Kidney epithelial cell (primary cell): ENCODE measurements around the gene IQSEC1. TPM values are rescaled to one million over a fixed set of nuclear protein-coding genes. Genes with fewer than 3 reads are reported as not detected.

ENCODE experiments used
- DNase-seq: peaks from one replicate; pipeline ENCODE4 v3.0.0-alpha.2; 2010; ENCODE audit warnings: low read depth
- H3K27me3 ChIP-seq: 2 replicates; pipeline ENCODE4 v1.6.0; 2011; ENCODE audit warnings: low read length; ENCODE audit not compliant: control insufficient read depth, insufficient read depth
- H3K36me3 ChIP-seq: 2 replicates; pipeline ENCODE4 v1.5.1; 2011; ENCODE audit warnings: low read length; ENCODE audit not compliant: control insufficient read depth, insufficient read depth
- H3K4me3 ChIP-seq: 2 replicates; pipeline ENCODE4 v1.5.1; 2011; ENCODE audit warnings: low read depth, mild to moderate bottlenecking, control low read depth, low read length
- total RNA-seq: library from RNA; depleted of rRNA; stranded (reverse); fragments of >200 nt; gene quantifications from 2 replicates; pipeline ENCODE4 v1.2.3, GENCODE V29; 2015
- TF ChIP-seq, protein P1 (sequence below): IDR thresholded peaks from 2 replicates; pipeline ENCODE4 v1.5.1; 2011; ENCODE audit warnings: mild to moderate bottlenecking, moderate library complexity, low read length, control low read depth, inconsistent platforms; ENCODE audit not compliant: insufficient read depth, poor library complexity, severe bottlenecking

IQSEC1 gene
- total RNA-seq, 1 donor from 2014 or later, result 14.9 TPM

DNA sequence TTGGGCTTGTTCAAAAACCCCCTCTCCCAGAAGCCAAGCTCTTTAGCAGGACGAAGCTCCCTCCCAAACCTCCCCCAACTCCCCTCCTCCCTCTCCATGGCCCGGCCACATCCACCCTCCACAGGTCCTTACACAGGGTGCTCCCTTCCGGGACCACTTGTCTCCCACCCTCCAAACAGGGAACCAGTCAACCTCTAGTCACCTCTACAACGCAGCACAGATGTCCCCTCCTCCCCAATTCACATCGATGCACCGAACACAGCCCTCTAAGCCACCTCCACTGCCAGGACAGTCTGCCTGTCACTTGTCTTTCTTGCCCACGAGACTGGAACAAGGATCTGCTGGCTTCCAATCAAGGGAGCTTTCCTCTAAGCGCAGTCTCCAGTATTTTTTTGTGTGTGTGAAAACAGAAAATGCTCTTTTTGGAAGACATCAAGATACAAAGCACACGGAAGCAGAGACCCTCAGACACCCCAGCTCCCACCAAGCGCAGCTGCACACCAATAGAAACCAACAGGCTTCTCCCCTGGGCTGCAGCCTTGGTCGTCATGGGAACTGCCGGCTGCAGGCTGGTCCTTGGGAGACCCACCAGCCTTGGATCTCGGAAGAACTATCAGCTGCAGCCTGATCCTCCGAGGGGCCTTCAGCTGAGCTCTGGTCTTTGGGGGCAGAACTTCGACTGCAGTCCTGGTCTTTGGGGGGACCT is 26.5 kb downstream of the IQSEC1 start:
- H3K27me3 ChIP-seq, result peaks cover 50% of the 10 kb centered on the region
- no peak for DNase-seq

DNA sequence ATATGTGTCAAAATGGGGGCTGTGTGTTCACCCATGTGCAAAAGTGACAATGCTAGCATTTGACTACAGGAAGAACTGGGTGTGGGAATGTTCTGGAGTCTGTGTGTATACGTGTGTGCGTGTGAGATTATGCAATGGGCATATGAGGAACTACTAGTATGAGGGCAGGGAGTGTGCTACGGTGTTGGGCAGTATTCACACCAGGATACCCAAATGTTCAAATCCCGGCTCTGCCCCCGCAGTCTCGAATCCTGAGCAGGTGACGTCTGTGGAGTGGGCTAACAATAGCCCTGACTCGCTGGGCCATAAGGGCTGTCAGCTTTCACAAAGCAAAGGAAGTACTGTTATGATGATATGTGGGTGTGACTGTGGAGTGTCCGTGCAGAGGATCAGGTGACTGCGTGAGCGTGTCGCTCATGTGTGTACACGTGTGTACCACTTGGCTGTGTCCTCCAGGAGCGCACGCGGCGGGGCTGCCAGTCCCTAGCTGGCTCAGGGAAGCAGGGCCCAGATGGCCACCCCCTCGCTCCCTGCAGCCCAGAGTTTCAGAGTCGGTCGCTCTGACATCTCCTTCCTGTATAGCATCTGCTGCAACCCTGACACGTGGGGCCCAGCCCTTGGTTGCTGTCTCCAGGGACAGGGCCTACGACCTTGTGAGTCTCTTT is 27.2 kb downstream of the IQSEC1 start:
- no peaks in the 10 kb centered on the region for H3K36me3 ChIP-seq
- TF ChIP-seq, protein P1, sequence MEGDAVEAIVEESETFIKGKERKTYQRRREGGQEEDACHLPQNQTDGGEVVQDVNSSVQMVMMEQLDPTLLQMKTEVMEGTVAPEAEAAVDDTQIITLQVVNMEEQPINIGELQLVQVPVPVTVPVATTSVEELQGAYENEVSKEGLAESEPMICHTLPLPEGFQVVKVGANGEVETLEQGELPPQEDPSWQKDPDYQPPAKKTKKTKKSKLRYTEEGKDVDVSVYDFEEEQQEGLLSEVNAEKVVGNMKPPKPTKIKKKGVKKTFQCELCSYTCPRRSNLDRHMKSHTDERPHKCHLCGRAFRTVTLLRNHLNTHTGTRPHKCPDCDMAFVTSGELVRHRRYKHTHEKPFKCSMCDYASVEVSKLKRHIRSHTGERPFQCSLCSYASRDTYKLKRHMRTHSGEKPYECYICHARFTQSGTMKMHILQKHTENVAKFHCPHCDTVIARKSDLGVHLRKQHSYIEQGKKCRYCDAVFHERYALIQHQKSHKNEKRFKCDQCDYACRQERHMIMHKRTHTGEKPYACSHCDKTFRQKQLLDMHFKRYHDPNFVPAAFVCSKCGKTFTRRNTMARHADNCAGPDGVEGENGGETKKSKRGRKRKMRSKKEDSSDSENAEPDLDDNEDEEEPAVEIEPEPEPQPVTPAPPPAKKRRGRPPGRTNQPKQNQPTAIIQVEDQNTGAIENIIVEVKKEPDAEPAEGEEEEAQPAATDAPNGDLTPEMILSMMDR, result no peak
- H3K27me3 ChIP-seq, result peaks cover 54% of the 10 kb centered on the region
- no peak overlapping the region for H3K4me3 ChIP-seq
- DNase-seq, result no peak

More for the DNA sequence above, 26.5 kb downstream of the IQSEC1 start:
- Histone ChIP-seq H3K4me3 (no peak overlapping the region), H3K36me3 (no peaks in the 10 kb centered on the region)
- TF ChIP-seq, protein P1, result no peak

DNA sequence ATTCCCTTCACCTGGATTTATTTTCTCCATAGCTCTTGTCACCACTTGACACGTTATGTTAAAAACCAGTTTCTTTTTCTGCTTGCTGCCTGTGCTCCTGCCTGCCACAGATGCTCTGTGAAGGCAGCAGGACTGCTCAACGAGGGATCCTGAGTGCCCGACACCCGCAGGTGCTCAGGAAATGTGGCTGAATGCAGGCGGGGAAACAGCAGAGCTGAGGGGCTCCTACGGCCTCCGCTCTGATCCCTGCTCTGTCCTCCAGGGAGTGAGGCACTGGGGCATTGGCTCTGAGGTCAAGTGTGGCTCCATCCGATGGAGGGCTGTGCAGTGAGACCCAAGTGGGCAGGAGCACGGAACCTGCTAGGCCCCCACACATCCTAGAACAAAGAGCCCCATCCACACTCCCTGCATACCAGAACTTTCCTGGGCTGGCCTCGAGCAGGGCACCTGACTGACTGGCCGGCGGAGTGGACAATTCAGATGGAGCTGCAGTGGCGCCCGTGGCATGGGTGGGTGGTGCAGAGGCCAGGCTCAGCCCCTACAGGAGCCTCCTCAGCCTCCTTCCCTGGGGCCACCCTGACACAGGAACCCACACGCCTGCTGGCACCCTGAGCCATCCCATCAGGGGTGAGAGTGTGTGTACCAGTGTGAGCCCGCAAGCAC is 27.9 kb downstream of the IQSEC1 start:
- no peak overlapping the region for H3K4me3 ChIP-seq
- TF ChIP-seq, protein P1, result no peak
- DNase-seq, result no peak
- H3K36me3 ChIP-seq, result no peaks in the 10 kb centered on the region
- H3K27me3 ChIP-seq, result peaks cover 58% of the 10 kb centered on the region

DNA sequence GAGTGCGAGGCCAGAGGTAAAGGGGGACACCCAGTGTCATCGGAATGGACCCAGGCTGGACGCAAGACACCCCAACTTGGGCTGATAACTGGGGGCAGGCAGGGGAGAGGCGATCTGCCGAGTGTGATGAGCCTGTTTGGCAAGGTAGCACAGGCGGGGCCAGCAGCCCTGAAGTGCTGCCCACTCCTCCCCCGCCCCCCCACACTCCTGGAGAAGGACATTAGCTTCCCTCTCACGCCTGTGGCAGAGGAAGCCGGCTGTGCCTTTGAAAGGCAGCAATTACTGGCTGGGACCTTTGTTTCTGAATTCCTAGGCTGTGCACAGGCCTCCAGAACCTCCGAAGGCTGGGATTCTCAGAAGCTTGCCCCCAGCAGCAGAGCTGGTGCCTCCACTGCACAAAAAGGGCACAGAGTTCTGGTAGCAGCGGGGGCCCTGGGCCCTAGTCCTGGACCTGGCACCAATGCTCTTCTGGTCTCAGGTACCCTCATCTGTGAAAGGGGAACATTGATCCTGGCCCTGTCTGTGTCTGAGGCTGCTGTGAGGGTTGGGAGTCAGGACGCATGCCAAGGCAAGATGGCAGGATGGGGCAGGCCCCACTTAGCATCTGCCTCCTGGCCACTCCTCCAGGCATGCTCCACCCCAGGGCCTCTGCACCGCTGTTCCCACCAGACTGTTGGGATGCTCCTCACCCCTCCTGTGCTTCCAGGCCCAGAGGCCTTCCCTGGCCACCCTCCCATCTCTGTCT is 28.6 kb downstream of the IQSEC1 start:
- TF ChIP-seq, protein P1, result no peak
- DNase-seq, result no peak
- Histone ChIP-seq H3K27me3 (peaks cover 65% of the 10 kb centered on the region), H3K4me3 (no peak overlapping the region), H3K36me3 (no peaks in the 10 kb centered on the region)

DNA sequence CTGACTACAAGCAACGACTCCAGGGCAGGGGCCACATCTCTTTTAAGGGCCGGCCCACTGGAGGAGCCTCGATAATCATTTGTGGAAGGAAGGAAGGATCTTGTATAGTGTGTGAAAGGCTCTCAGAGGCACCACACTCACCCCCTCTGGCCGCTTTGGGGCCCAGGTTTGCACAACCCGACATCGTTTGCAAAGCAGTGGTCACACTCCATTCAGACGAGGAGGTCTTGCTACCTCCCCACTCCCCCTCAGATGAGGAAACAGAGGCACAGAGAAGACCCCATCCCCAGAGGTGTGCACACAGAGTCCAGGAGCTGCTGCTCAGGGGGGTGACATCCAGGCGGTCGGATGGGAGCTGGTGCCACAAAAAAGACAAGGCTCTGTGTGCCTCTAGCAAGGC is 29.6 kb downstream of the IQSEC1 start:
- TF ChIP-seq, protein P1, result no peak
- Histone ChIP-seq H3K36me3 (no peaks in the 10 kb centered on the region), H3K27me3 (peaks cover 75% of the 10 kb centered on the region)

More for the DNA sequence above, 29.6 kb downstream of the IQSEC1 start:
- DNase-seq, result no peak
- no peak overlapping the region for H3K4me3 ChIP-seq
